Measurements from ENCODE around the gene TTLL11. TPM values are rescaled to one million over a fixed set of nuclear protein-coding genes. Genes with fewer than 3 reads are reported as not detected.

TTLL11 gene
- total and polyA plus RNA-seq, 2 experiments from 2014 or later = 0.57 to 1.4 TPM

GRCh38 chr9:121887553-121888437 is 205.3 kb downstream of the TTLL11 start (continued):
- TF ChIP-seq ETS1 (IDR thresholded peaks at IDR 0.05) (no peak), REST (IDR thresholded peaks at IDR 0.05; ENCODE audit: unreplicated experiment) (no peak)

- Histone ChIP-seq H3K4me1 (ENCODE audit: insufficient read depth) (0 out of 2 replicates have a peak, but pooled peaks cover 7% of the 10 kb centered on the region), H3K4me2 (no peak overlapping the region), H3F3A (replicated peaks; ENCODE audit: low read depth) (no peaks in the 10 kb centered on the region), H3K9me2 (ENCODE audit: insufficient read depth) (no peaks in the 10 kb centered on the region), H3K4me3 (no peak overlapping the region), H4K20me1 (replicated peaks; ENCODE audit: insufficient read depth) (no peaks in the 10 kb centered on the region), H3K27me3 (ENCODE audit: insufficient read depth) (no peaks in the 10 kb centered on the region), H3K27ac (ENCODE audit: low read depth) (no peak overlapping the region), H3K36me3 (ENCODE audit: insufficient read depth) (no peaks in the 10 kb centered on the region), H2AFZ (peak overlapping the region; percentile 18; the same call in 1 of the 2 replicates), H3K79me2 (replicated peaks; ENCODE audit: insufficient read depth) (no peaks in the 10 kb centered on the region)
- Mint-ChIP-seq H3K4me3 (no peak overlapping the region), H3K4me1 (peaks cover 32% of the 10 kb centered on the region), H3K36me3 (ENCODE audit: low read depth) (no peaks in the 10 kb centered on the region), H3K27ac (no peak overlapping the region), H3K9me3 (no peaks in the 10 kb centered on the region), H3K27me3 (ENCODE audit: insufficient read depth, low read depth, poor library complexity) (peaks cover 8% of the 10 kb centered on the region)
- DNase-seq (ENCODE audit: low spot score) (no peak), ATAC-seq (no peak)
- no peak for TF ChIP-seq NANOG (IDR thresholded peaks at IDR 0.05; ENCODE audit: borderline replicate concordance)
- no peak for TF ChIP-seq JUNB (IDR thresholded peaks at IDR 0.05; ENCODE audit: unreplicated experiment)
- no peak for TF ChIP-seq STAT1 (IDR thresholded peaks at IDR 0.05; ENCODE audit: unreplicated experiment)
- no peak for TF ChIP-seq EZH2 (IDR thresholded peaks at IDR 0.05; ENCODE audit: low read depth, unreplicated experiment)
- TF ChIP-seq ZNF114 (CRISPR knock-in tag; IDR thresholded peaks at IDR 0.05) = no peak
- no peak for TF ChIP-seq ZNF331 (CRISPR knock-in tag; IDR thresholded peaks at IDR 0.05; ENCODE audit: low read depth)
- no peak for TF ChIP-seq CREB1 (CRISPR knock-in tag; IDR thresholded peaks at IDR 0.05; ENCODE audit: low read depth)
- TF ChIP-seq CTCF (conservative IDR thresholded peaks at IDR 0.05; ENCODE audit: low read depth in 2 of 2) = no peak
- TF ChIP-seq EZH2phosphoT487 (IDR thresholded peaks at IDR 0.05; ENCODE audit: unreplicated experiment) = no peak
Observed at GRCh38 chr9:121886759-121887485, 206.2 kb downstream of the TTLL11 start.
